H4 (cell line): ENCODE measurements around the gene SLC39A9. TPM values are rescaled to one million over a fixed set of nuclear protein-coding genes. Genes with fewer than 3 reads are reported as not detected.

Source experiments
- DNase-seq: peaks from one replicate; pipeline ENCODE4 v3.0.0-alpha.2; 2015; ENCODE audit warnings: low spot score
- total RNA-seq: library from RNA; depleted of rRNA; stranded (reverse); fragments of >200 nt; shearing (Covaris generic); gene quantifications from 2 replicates; pipeline ENCODE4 v1.2.3, GENCODE V29; 2014

Gene SLC39A9
- total RNA-seq, 1 experiment from 2014 or later, result 119 TPM

DNA sequence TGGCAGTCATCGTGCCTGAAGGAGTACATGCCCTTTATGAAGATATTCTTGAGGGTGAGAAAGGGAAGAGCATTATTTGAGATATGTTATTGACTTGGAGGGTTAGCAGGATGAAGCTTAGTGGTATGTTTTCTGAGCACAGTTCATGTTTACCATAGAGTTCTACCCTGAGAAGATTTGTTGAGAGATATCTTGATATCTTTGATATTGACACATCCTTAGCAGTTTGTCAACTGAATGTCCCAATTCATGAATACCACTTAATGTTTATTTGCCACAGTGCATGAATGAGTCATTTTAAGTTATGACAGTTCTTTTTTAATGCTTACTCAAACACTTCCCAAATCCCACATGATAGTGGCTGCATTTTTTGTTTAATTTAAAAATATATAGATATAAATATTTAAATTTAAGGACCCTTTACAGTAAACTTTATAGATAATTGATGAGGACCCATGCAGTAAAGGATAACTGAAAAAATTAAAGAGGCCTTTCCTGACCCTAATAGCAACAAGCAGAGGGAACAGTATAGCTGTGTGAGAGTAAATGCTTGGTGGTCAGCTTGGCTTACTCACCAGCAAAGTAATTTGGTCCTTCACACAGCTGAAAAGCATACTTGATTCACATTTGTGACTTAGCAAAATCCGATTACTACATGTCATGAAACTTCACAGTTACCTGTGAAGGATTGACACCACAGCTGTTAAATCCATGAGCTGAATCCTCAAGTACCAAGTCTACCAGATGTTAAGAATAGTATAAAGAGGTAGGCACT lies 25.8 kb downstream of the SLC39A9 start:
- no peak for DNase-seq

DNA sequence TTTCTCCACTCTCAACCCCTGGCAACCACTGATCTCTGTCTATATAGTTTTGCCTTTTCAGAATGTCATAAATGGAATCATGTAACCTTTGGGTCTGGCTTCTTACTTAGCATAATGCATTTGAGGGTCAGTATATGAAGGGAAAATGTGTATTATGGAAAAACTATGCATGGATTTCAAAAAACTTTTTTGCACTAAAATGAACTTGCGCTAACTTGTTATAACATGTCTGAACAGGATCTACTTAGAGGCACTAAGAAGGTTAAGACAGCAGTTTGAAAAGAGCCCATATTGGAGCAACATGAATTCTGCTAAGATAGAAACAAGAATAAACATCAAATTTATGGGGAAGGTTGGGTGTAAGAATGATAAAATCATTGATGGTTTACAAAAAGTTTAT lies 29.1 kb downstream of the SLC39A9 start:
- DNase-seq, result no peak

DNA sequence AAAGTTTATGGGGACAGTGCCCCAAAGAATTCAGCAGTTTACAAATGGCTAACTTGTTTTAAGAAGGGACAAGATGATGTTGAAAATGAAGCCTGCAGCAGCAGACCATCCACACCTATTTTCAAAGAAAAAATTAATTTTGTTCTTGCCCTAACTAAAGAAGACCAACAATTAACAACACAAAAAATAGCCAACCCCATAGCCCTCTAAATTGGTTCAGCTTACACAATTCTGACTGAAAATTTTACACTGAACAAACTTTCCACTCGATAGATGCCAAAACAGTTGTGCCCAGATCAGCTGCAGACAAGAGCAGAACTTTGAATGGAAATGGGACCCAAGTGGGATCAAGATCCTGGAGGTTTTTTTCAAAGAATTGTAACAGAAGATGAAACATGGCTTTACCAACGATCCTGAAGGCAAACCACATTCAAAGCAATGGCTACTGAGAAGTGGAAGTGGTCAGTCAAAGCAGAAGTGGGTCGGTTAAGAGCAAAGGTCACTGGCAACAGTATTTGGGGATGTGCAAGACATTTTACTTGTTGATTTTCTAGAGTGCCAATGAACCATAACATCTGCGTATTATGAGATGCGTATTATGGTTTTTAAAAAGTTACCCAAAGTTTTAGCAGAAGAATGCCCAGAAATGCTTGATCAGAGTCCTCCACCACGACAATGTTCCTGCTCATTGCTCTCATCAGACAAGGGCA lies 30.0 kb downstream of the SLC39A9 start:
- no peak for DNase-seq

DNA sequence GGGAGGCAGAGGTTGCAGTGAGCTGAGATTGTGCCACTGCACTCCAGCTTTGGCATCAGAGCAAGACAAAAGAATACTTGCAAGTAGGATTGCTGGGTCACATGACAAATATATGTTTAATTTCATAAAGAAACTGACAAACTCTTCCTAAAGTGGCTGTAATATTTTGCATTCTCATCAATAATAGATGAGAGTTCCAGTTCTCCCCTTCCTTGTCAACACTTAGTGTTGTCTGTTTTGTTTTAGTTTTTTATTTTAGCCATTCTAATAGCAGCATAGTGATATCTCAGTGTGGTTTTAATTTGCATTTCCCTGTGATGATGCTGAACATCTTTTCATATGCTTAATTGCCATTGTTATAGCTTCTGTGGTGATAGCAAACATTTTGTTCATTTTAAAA lies 31.2 kb downstream of the SLC39A9 start:
- DNase-seq, result no peak

DNA sequence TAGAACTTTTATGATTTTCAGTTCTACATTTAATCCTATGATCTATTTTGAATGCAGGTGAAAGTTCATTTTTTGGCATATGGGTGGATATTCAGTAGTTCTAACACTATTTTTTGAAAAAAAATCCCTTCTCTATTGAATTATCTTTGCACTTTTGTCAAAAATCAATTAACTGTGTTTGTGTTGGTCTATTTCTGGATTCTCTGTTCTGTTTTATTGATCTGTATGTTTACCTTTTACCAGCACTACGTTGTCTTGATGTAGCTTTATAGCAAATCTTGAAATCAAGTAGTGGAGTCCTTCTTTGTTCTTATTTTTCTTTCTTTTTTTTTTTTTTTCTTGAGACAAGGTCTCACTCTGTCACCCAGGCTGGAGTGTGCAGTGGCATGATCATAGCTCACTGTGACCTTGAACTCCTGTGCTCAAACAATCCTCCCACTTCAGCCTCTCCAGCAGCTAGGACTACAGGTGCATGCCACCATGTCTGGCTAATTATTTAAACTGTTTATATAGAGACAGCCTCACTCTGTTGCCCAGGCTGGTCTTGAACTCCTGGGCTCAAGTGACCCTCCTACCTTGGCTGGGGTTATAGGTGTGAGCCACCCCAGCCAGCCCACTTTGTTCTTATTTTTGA lies 31.9 kb downstream of the SLC39A9 start:
- no peak for DNase-seq

DNA sequence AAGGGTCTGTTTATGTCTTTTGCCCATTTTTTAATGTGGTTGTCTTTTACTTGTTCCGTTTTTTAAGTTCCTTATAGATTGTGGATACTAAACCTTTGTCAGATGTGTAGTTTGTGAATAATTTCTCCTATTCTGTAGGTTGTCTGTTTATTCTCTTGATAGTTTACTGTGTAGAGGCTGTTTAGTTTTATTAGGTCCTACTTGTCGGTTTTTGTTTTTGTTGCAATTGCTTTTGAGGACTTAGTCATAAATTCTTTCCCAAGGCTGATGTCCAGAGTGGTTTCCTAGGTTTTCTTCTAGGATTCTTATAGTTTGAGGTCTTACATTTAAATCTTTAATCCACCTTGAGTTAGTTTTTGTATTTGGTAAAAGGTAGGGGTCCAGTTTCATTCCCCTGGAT lies 33.9 kb downstream of the SLC39A9 start:
- DNase-seq, result no peak

DNA sequence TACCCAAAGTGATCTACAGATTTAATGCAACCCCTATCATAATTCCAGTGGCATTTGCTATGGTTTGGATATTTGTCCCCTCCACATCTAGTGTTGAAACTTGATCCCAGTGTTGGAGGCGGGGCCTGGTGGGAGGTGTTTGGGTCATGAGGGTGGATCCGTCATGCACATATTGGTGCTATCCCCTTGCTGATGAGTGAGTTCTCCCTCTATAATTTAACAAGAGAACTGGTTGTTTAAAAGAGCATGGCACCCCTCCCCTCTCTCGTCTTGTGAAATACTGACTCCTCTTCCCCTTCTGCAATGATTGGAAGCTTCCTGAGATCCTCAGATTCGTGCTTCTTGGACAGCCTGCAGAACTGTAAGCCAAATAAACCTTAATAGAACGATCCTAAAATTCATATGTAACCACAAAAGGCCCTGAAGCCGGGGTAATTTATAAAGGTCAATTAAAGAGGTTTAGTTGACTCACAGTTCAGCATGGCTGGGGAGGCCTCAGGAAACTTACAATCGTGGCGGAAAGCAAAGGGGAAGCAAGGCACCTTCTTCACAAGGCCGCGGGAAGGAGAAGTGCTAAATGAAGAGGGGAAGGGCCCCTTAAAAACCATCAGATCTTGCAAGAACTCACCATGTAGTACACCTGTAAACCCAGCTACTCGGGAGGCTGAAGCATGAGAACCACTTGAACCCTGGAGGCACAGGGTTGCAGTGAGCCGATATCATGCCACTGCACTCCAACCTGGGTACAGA lies 41.2 kb downstream of the SLC39A9 start:
- DNase-seq, result no peak

DNA sequence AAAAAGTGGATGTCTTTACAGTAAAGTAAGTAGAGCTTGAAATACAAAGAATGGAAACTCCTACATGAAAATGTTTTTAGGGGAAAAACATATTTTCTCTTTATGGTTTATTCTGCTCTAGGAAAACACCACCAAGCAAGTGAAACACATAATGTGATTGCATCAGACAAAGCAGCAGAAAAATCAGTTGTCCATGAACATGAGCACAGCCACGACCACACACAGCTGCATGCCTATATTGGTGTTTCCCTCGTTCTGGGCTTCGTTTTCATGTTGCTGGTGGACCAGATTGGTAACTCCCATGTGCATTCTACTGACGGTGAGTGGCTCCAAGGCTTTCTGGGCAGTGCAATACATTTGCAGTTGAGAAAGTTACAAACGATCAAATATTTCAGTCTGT lies 43.5 kb downstream of the SLC39A9 start:
- no peak for DNase-seq

DNA sequence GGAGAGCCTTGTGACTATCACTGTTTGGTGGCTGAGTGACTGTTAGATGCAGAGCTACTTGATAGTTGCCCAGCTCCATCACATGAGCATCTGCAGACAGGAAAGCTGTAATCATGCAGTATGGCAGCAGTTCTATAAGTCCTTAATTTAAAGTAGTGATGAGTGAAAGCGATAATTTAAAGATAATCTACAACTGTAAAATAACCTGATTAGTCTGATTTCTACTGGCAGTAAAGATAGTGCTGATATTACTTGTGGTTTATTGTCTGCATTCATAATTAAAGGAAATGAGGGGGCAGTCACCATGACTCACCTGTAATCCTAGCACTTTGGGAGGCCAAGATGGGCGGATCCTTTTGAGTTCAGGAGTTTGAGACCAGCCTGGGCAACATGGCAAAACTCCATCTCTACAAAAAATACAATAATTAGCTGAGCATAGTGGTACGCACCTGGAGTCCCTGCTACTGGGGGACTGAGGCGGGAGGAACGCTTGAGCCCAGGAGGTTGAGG lies 44.9 kb downstream of the SLC39A9 start:
- no peak for DNase-seq

DNA sequence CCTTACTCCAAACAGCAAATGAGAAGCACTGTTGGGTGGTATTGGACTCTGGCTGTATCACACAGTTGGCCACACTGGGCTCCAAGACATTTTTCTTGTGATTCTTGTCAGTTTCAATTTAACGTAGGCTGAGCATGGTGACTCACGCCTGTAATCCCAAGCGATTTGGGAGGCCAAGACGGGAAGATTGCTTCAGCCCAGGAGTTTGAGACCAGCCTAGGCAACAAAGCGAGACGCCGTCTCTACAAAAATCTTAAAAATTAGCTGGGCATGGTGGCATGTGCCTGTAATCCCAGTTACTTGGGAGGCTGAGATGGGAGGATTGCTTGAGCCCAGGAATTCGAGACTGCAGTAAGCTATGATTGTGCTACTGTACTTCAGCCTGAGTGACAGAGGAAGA lies 50.7 kb downstream of the SLC39A9 start:
- DNase-seq, result no peak

DNA sequence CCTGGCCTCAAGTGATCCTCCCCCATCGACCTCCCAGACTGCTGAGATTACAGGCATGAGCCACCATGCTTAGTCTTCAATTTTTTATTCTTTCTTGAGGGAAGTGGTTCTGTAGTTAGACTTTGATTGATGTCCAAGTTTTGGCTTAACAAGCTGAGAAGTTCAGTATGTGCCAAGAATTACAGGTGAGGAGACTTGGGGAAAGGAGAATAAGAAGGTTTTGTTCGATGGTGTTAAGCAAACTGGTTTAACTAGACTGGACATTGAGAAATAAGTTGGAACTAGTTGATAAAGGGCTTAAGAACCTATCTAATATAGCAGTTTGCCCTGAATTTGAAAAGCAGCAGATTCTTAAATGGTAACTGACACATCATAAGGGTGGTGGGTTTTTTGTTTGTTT lies 53.4 kb downstream of the SLC39A9 start:
- no peak for DNase-seq

DNA sequence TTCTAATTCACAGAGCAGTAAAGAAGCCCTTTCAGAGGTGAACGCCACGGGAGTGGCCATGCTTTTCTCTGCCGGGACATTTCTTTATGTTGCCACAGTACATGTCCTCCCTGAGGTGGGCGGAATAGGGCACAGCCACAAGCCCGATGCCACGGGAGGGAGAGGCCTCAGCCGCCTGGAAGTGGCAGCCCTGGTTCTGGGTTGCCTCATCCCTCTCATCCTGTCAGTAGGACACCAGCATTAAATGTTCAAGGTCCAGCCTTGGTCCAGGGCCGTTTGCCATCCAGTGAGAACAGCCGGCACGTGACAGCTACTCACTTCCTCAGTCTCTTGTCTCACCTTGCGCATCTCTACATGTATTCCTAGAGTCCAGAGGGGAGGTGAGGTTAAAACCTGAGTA lies 59.9 kb downstream of the SLC39A9 start:
- no peak for DNase-seq

DNA sequence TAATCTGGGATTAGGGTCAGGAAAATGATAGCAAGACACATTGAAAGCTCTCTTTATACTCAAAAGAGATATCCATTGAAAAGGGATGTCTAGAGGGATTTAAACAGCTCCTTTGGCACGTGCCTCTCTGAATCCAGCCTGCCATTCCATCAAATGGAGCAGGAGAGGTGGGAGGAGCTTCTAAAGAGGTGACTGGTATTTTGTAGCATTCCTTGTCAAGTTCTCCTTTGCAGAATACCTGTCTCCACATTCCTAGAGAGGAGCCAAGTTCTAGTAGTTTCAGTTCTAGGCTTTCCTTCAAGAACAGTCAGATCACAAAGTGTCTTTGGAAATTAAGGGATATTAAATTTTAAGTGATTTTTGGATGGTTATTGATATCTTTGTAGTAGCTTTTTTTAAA lies 60.6 kb downstream of the SLC39A9 start:
- DNase-seq, result no peak

DNA sequence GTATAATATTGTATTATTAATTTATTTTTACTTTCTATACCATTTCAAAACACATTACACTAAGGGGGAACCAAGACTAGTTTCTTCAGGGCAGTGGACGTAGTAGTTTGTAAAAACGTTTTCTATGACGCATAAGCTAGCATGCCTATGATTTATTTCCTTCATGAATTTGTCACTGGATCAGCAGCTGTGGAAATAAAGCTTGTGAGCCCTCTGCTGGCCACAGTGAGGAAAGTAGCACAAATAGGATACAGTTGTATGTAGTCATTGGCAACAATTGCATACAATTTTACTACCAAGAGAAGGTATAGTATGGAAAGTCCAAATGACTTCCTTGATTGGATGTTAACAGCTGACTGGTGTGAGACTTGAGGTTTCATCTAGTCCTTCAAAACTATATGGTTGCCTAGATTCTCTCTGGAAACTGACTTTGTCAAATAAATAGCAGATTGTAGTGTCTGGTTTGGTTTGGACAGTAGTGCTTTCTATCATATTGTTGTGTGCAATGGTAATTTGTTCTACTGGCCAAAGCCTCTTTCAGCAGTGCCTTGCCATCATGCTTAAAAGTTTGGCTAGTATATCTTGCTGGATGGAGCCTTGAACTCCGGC lies 61.7 kb downstream of the SLC39A9 start:
- DNase-seq, result peak; percentile 77

DNA sequence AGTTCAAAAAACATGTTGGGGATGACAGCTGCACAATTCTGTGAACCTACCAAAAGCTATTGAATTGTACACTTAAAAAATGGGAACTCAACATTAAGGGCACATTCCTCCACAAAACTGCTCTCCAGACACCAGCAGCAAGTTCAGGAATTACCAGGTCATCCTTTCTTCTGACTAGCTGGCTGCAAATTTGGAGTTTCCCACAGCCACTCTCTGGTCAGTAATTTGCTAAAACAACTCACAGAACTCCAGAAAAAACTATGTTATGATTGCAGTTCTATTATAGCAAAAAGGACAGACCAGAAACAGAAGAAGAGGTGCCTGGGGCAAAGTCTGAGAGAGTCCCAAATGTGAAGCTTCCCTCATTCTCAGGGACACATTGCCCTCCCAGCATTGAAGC lies 65.9 kb downstream of the SLC39A9 start:
- no peak for DNase-seq

DNA sequence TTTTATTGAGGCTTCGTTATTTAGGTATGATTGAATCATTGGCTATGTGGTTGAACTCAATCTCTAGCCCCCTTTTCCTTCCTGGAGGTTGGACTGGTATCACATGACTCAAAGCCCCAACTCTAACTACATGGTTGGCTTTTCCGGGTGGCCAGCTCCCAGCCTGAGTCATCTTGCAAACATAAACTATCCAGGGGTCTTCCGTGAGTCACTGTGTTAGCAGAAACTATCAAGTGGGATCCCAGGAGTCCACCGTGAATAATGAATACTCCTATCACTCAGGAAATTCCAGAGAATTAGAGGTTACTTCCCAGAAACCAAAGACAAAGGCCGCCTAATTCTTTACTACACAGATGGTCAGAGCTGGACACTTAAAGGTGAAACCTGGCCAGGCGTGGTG lies 66.3 kb downstream of the SLC39A9 start:
- peak; percentile 69 for DNase-seq

DNA sequence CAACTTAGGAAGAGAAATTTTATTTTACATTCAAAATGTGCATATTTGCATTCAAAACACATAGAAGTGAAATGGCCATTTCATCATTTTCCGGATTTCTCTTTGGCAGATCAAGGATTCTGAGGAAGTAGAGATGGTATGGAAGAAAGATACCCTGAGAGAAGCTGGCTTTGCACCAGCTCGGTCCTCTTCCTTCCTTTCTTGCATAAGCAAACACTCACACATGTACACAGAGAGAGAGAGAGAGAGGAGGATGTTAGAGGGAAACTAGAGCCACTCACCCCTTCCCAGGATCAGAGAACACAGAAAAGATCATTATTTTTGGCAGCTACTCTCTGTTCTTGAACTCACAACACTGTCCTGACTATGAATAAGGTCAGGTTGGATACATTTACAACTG lies 70.5 kb downstream of the SLC39A9 start:
- DNase-seq, result no peak

DNA sequence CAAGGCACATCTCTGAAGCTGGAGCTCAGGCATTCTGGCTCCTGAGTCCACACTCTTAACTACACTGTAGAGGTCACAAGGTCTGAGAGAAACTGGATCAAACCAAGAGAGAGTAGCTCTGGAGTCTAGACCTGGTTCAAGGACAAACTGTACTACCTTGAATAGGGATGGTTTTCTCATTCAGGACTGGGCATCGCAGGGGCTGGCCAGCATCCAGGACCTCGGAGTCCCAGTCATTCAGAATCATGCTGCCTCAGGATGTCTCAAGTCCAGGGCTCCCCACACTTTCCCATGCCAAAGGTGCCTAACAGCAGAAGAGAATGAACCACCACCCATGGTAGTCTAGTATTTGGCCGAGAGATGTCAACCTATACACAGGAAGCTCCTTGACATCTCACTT lies 72.9 kb downstream of the SLC39A9 start:
- no peak for DNase-seq

DNA sequence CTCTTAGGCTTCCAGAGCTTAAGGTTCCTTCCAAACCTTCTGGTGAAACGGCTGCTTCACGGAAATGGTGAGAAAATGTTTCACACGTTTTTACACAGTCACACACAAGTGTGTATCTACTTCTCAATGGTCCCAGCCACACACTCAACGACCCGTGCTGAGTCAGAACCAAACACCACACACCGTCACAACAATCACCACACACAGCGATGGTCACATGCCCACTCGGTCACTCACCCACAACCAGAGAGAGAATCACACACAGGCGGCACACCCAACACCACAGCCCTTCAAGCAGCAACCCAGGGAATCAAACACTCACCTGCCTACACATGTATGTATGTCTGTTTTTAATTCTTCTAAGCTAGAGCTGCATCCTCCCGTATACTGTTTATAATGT lies 73.4 kb downstream of the SLC39A9 start:
- DNase-seq, result no peak

DNA sequence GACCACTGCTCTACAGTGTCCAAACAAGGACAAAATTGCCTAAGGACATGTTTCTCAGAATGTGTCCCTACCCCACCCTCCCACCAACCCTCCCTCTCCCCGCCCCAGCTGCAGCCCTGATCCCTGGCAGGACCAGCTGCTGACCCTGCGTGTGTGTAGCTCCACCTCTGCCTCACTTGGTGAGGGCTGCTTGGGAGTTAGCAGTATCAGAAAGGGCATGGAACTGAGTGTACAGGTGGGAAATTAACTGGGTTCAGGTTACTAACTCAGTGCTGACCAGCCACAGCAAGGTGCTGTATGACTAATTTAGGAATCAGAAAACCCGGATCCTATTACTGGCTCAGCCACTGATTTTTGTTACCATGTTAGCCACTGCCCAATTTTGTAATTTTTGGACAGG lies 74.8 kb downstream of the SLC39A9 start:
- DNase-seq, result no peak

DNA sequence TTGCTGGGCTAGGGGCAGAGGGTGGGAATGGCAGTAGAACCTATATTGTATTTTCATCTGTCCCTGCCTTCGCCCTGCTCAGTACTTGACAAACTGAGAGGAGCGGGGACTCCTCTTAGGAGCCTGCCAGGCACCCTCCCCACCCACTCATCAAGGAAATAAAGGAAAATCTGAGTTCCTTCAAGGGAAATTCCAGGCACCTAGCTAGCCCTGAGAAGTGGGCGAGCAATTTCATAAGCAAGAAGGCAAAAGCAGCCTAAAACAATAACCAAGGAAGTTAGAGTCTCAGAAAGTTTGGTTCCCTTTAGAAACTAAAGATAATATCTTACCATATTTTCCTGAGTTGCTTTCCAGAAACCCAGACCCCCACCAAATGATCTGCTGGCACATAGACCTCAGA lies 75.5 kb downstream of the SLC39A9 start:
- DNase-seq, result no peak
